PC-9 (cell line): ENCODE results near the gene TGFB3.

ENCODE experiments used
- EZH2 ChIP-seq: fragments of 200-600 bp; sonication (generic); IDR thresholded peaks from 2 replicates; pipeline ENCODE4 v1.8.0; 2017; ENCODE audit warnings: antibody characterized with exemption, low read depth
- TF ChIP-seq, protein P1 (sequence below): fragments of 200-600 bp; sonication (generic); conservative IDR thresholded peaks from 2 replicates; pipeline ENCODE4 v1.6.1; 2017; ENCODE audit warnings: mixed run types, antibody characterized with exemption, mild to moderate bottlenecking, moderate library complexity

DNA sequence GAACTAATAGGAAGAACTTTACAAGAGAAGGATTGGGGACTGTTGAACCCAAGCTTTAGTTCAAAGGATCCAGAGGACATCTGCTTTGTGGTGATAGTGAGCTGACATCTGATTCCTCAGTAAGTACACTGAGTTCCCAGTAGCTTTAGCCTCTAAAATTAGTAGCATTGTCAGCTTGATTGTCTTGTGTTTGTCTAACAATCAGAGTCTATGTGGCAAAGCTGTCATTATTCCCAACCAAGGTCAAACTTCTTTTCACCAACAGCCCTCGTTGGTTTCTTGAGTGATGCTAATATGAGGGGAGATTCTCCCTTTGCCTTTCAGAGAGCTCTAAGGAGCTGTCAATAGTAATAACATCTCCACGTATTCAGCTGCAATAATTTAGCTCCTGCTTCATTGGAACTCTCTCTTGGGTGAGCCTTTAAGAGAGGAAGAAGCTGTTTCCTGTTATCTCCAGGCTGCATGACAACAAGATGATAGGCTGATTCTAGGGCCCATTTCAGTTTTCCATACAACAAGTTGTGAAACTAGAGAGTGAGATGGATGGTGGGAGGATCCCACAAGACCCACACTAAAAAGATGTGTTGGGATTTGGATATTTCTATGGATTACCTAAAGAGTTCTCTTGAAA is 46.7 kb downstream of the TGFB3 start:
- TF ChIP-seq EZH2: no peak
- TF ChIP-seq, protein P1, sequence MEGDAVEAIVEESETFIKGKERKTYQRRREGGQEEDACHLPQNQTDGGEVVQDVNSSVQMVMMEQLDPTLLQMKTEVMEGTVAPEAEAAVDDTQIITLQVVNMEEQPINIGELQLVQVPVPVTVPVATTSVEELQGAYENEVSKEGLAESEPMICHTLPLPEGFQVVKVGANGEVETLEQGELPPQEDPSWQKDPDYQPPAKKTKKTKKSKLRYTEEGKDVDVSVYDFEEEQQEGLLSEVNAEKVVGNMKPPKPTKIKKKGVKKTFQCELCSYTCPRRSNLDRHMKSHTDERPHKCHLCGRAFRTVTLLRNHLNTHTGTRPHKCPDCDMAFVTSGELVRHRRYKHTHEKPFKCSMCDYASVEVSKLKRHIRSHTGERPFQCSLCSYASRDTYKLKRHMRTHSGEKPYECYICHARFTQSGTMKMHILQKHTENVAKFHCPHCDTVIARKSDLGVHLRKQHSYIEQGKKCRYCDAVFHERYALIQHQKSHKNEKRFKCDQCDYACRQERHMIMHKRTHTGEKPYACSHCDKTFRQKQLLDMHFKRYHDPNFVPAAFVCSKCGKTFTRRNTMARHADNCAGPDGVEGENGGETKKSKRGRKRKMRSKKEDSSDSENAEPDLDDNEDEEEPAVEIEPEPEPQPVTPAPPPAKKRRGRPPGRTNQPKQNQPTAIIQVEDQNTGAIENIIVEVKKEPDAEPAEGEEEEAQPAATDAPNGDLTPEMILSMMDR: no peak
